Daoy (cell line): Measurements from ENCODE around the gene GRN. TPM values are rescaled to one million over a fixed set of nuclear protein-coding genes. Genes with fewer than 3 reads are reported as not detected.
"Not testable (repeated sequence)": the region's sequence is repeated elsewhere in the genome, so short reads cannot be mapped to it uniquely, and the experiment has no call there.

Experiments used
- DNase-seq: peaks from one replicate; pipeline ENCODE4 v3.0.0-alpha.2; 2015; ENCODE audit warnings: low read depth
- total RNA-seq: library from RNA; depleted of rRNA; stranded (reverse); fragments of >200 nt; shearing (Covaris generic); gene quantifications from 2 replicates; pipeline ENCODE4 v1.2.3, GENCODE V29; 2014

GRN gene
- total RNA-seq, 1 experiment from 2014 or later, result 63.0 TPM

GRCh38 chr17:44360826-44361225 is 15.7 kb downstream of the GRN start:
- no peak for DNase-seq

DNA sequence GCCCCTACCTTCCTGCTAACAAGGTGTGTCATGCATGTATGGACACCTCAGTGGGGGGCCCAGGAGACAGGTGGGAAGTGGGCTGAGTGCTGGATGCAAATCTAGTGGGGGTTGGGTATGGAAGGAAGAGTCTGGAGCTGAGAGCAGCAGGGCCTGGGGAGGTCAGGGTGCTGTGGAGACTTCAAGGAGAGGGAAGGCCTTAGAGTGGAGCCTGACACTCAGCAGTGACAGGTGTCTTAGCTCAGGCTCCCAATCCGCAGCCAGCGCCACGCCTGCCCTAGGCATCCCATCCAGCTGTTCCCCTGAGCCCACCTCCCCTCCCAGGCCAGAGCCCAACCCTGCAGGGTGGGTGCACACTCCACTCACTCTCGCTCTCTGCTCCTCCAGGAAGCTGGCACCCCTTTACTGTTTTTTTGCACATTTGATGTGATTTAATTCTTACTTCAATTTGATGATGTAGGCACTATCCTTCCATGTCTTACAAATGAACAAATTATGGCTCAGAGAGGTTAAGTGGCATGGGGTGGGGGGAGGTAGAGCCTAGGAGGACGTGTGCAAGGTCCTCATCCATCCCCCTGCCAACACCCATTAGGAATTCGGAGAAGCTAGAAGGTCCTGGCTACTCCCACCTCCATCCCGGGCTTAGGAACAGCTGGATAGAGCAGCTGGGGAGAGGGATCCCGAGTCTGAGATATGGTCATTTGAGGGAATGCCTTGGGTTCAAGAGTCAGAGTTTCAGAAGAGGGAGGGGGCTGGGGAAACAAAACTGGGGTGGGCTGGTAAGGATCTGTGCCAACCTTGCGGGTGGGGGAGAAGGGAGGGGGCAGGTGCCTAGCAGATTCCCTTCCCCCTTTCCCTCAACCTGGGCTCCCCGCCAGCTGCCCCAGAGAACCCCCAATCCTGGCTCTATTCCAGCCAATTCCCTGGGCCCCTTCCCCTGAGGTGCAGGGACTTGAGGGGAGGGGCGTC is 16.5 kb downstream of the GRN start:
- no peak for DNase-seq

GRCh38 chr17:44362459-44362948 is 17.4 kb downstream of the GRN start:
- no peak for DNase-seq

DNA sequence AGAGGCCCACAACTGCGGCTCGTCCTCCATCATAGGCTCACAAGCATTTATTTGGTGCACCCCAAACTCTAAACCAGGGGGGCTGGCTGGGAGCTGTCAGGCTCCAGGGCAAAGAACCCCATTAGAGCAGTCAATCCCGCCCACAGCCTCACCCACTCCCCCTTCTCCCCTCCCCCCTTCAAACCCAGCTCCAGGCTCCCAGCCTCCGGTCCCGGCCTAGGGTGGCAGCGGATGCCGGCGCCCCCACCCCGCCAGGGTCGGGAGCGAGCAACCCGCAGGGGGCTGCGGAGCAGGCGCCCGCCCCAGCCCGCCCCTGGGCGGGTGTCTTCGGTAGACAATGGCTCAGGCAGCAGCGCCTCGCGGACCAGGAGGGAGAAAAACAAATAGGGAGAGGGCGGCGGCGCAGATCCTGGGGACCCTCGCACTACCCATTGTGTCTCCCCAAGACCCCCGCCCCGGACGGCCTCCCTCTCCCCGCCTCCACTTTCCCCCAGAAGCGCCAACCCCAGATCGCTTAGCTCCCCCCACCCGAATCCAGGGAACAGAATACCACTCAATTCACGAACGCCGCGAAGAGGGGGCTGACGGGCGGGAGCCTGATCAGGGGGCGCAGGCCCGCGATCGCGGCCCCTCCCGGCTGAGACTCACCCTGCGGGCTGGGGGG is 18.0 kb downstream of the GRN start:
- no peak for DNase-seq

DNA sequence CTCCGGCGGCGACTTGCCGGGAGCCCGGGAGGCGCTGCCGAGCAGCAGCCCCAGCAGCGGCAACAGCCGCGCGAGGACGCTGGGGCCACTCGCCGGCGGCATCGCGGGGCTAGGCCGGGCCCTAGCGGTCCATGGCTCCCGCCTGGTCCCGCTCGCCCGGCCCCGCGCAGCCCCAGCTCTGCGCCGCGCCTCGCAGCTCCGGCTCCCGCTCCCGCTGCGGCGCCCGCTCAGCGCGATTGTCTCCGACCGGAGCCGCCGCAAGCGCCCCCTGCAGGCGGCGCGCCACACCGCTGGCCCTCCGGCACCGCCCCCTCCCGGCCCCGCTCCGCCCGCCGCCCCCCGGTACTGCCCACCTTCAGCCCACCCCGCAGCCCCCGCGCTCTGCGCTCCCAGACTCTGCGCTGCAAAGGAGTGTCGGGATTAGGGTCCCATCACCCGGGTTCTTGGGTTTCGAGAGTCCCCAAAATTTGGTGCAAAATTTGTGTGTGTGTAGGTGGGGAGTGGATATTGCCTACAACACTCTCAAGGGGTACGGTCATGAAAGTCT is 18.6 kb downstream of the GRN start, which contains the start of gene FAM171A2:
Gene FAM171A2, minus strand, starts transcription at position 241 of the 547 bp plus-strand sequence. Its CDS starts 139 bp downstream, at position 102.
- peak; percentile 67 for DNase-seq

DNA sequence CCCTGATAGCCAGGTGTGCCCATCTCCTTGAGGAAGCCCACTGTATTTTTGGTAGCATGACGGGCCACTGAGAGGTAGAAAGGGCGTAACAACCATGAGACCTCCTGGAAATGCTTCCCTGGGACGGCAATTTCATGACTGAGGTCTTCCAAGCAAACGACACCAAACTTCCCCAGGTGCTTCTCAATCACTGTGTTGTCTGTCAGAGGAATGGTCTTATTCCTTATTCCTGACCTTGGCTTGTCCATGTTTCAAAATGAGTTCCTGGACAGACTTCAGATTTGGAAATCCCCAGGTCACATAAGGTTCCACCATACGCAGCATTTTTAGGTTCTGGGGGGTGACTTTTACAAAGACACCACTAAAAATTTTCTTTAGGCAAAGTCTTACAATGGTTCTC is 19.9 kb downstream of the GRN start:
- DNase-seq, result not testable (repeated sequence)

DNA sequence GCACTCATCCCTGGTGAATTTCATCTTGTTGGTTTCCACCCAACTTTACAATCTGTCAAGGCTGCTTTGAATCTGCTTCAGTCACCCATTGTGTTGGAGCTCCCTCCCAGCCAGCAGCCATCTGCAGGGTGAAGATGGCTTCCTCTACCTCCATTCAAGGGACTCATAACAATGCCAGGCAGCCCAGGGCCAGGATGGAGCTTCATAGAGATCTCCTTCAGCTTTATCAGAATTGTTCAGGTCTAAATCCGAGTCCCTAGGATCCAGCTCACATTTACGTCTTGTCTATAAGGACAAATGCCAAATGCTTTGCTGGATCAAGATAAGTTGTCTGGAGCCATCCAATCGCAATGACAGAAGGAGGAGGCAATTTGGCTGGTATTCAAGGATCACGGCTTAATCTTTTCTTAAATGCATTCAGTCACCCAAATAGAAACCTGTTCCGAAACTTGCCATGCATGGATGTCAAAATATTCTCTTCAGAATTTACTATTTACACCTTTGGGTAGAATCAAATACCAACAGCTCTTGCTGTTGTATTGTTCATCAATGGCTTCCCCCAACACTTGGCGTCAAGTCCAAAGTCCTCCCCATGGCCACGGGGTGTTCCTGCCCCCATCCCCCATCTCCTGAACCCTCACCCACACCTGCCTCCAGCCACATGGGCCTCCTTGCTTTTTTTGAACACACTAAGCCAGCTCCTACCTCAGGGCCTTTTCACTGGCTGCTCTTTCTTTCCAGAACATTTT is 22.3 kb downstream of the GRN start:
- DNase-seq, result no peak

DNA sequence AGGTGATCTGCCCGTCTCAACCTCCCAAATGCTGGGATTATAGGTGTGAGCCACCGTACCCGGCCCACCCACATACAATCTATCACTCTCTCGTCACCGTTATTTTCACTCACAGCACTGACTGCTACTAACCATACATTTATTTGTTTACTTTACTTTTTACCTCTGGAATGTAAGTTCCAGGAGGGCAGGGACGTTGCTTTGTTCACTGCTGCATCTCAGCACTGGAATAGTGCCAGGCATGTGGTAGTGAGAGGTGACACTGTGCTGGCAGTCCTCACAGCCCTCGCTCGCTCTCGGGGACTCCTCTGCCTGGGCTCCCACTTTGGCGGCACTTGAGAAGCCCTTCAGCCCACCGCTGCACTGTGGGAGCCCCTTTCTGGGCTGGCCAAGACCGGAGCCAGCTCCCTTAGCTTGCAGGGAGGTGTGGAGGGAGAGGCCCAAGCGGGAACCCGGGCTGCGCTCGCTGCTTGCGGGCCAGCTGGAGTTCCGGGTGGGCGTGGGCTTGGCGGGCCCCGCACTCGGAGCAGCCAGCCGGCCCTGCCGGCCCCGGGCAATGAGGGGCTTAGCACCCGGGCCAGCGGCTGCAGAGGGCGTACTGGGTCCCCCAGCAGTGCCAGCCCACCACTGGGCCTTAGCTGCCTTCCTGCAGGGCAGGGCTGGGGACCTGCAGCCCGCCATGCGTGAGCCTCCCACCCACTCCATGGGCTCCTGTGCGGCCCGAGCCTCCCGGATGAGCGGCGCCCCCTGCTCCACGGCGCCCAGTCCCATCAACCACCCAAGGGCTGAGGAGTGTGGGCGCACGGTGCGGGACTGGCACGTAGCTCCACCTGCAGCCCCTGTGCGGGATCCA is 23.5 kb downstream of the GRN start:
- not testable (repeated sequence) for DNase-seq

- DNase-seq, result not testable (repeated sequence)
These were observed 24.4 kb downstream of the GRN start for GRCh38 chr17:44369414-44370023.

DNA sequence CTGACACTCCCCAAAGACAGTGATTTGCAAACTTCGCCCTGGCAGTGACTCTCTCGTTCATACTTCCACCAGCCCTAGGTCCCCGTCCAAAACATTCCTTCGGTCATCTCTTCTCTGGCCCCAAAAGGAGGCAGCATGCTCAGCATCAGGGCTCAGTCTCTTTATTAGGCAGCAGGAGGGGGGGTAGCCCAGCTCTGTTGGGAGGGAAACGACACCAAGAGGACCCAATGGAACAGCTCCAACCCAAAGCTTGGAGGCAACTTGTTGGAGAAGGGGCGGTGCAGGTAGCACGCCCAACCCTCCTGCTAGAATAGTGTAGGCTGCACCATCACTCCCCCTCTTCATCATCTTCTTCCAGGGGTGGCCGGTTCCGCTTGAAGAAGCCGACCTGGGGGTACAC is 26.9 kb downstream of the GRN start:
- no peak for DNase-seq

DNA sequence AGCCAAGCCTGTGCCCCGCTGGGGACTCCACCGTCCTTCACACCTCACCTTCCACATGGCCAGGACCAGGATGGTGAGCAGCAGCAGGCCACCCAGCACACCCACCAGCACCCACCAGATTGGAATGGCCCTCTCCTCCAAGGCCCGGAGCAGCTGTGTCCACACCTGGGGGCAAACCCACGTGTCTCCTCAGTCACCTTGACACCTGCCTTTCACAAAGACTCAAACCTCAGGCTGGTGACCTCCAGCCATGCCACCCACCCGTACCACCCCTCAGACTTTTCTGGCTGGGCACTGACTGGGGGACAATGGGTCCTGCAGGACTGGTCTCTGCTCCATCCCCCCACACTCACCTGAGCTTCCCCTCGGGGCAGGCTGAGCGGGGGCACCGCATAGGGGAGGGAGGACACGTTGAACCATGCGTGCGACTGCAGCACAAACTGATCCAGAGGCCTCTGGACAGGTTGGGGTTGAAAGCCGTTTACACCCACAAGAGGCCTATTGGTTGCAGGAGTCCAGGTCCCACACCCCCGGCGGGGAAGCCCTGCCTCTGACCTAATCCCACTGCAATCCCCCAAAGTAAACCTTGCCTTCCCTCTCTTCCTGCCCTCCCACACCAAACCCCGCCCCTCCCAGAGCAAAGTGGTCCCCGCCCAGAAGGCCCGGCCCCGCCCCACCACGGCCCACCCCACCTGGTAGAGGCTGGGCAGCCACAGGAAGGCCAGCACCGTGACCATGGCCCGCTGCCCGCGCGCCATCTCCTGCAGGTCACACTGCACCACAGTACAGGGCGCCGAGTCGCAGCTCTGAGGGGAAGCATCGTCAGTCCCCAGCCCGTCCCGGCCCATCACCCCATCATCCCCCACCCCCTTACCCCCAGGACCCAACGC is 29.4 kb downstream of the GRN start:
- DNase-seq, result no peak

GRCh38 chr17:44375196-44376017 is 30.3 kb downstream of the GRN start:
- no peak for DNase-seq

DNA sequence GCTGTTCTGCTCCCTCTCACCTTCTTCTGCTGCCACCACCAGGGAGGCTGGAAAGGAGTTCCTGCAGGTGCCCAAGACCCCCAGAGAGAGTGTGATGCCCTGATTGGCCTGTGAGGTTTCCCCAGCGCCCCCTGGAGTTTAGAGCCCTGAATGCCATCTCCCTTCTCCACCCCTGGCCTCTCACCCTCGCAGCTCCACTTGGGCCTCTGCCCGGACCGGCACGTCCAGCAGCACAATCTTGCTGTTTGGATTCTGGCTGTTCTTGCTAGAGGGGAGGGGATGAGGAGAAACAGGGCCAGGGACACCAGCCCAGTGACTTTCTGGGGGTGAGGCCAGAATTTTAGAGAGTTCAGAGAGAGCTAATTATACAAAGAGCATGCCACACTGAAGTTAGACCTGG is 31.0 kb downstream of the GRN start:
- DNase-seq, result no peak

GRCh38 chr17:44376779-44377178 is 31.7 kb downstream of the GRN start:
- no peak for DNase-seq

DNA sequence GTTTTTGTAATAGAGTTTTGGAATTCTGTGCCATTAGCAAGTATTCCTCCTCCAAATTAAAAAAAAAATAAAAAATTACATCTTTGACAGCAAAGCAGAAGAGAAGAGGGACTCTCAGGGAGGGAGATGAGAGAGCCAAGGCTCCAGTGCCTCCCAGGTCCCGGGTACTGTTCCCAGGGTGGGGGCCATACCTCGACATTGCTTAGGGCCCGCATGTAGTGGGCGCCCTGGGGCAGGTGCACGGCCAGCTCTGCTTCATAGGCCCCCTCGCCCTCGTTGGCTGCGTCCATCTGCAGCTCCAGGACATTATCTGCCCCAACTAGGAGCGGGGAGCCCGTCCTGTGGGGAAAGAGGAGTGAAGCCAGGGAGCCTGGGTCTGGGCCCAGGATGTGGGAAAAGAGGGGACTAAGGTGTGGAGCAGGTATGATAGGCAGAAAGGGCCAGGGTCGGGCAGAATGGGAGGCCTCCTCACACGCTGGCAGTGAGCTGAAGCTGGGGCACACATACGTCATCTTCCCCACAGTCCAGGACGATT is 33.1 kb downstream of the GRN start:
- DNase-seq, result no peak

DNA sequence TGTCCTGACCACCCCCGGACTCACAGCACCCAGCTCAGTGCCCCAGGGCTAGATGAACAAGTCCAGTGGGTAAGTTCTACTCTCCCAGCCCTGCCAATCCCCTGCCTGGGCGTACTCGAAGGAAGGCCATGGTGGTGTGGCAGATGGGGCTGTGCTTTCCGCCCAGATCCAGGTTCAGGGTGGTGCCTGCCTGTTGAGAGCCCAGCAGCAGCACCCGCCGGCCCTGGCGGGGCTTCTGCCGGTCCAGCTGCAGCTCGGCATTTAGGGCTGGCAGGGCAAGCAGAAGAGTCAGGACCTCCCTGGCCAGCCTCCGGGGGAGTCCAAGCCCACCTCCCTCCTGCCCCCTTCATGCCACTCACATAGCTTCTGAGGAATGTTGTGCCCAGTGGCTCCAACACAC is 34.8 kb downstream of the GRN start:
- DNase-seq, result no peak

- no peak for DNase-seq
These were observed 35.7 kb downstream of the GRN start for GRCh38 chr17:44380767-44381166.

GRCh38 chr17:44381810-44382305 is 36.8 kb downstream of the GRN start:
- DNase-seq, result no peak
